HL-60/S4 treated with phorbol 12-myristate 13-acetate at 8.2 ng/mL for 4 days and 3 days (cell line): Measurements from ENCODE around the gene OR2T5.
"Not testable (repeated sequence)": the region's sequence is repeated elsewhere in the genome, so short reads cannot be mapped to it uniquely, and the experiment has no call there.

Source experiments
- in situ Hi-C: fragments of 300-500 bp; cut with MboI; formaldehyde crosslinking; loops from 2 replicates; pipeline ENCODE4 v1.15.0; 2022; ENCODE audit warnings: low sequenced_read_pairs

Gene OR2T5

GRCh38 chr1:248488289-248488688 is at the start of gene OR2T5:
Gene OR2T5, plus strand, starts transcription at chr1:248488589. Its CDS starts 0 bp downstream, at chr1:248488589.
- in situ Hi-C loops: not testable (repeated sequence)

- in situ Hi-C loops: not testable (repeated sequence)
Observed at GRCh38 chr1:248438668-248439067, 49.7 kb upstream of the OR2T5 start.

- in situ Hi-C loops: not testable (repeated sequence)
Observed at GRCh38 chr1:248439283-248439682, 49.1 kb upstream of the OR2T5 start.

- in situ Hi-C loops: loop anchor here (10.0 kb wide), 1 partner anchor 212 kb away; the partner anchor contains the start of gene OR2T27
Observed at GRCh38 chr1:248442500-248443277, 45.7 kb upstream of the OR2T5 start.

- in situ Hi-C loops: loop anchor here (10.0 kb wide), 1 partner anchor 210 kb away; the partner anchor contains the start of gene OR2T27
Observed at GRCh38 chr1:248444603-248445002, 43.8 kb upstream of the OR2T5 start.

- in situ Hi-C loops: loop anchor here (10.0 kb wide), 1 partner anchor 209 kb away; the partner anchor contains the start of gene OR2T27
Observed at GRCh38 chr1:248445399-248445798, 43.0 kb upstream of the OR2T5 start, which contains the start of gene OR2T2. Gene OR2T2, plus strand, starts transcription at chr1:248445637. Its CDS starts 7,161 bp downstream, at chr1:248452798.

GRCh38 chr1:248448409-248449074 is 39.8 kb upstream of the OR2T5 start:
- in situ Hi-C loops: loop anchor here (10.0 kb wide), 1 partner anchor 206 kb away; the partner anchor contains the start of gene OR2T27

- in situ Hi-C loops: loop anchor here (10.0 kb wide), 1 partner anchor 205 kb away; the partner anchor contains the start of gene OR2T27
Observed at GRCh38 chr1:248449821-248450465, 38.4 kb upstream of the OR2T5 start.

GRCh38 chr1:248450466-248451145 is 37.8 kb upstream of the OR2T5 start:
- in situ Hi-C loops: not testable (repeated sequence)

GRCh38 chr1:248453619-248454018 is 34.8 kb upstream of the OR2T5 start:
- in situ Hi-C loops: not testable (repeated sequence)

GRCh38 chr1:248455045-248455444 is 33.3 kb upstream of the OR2T5 start:
- in situ Hi-C loops: not testable (repeated sequence)

- in situ Hi-C loops: not testable (repeated sequence)
Observed at GRCh38 chr1:248456635-248457034, 31.8 kb upstream of the OR2T5 start.

GRCh38 chr1:248459117-248459516 is 29.3 kb upstream of the OR2T5 start:
- in situ Hi-C loops: not testable (repeated sequence)

GRCh38 chr1:248471154-248471553 is 17.2 kb upstream of the OR2T5 start:
- in situ Hi-C loops: no loop called here

GRCh38 chr1:248472111-248472510 is 16.3 kb upstream of the OR2T5 start:
- in situ Hi-C loops: not testable (repeated sequence)

- in situ Hi-C loops: not testable (repeated sequence)
Observed at GRCh38 chr1:248473051-248473450, 15.3 kb upstream of the OR2T5 start, which contains the start of gene OR2T3. Gene OR2T3, plus strand, starts transcription at chr1:248473351. Its CDS starts 0 bp downstream, at chr1:248473351.

- in situ Hi-C loops: not testable (repeated sequence)
Observed at GRCh38 chr1:248475660-248476059, 12.7 kb upstream of the OR2T5 start.

- in situ Hi-C loops: not testable (repeated sequence)
Observed at GRCh38 chr1:248481686-248482579, 6.5 kb upstream of the OR2T5 start.

GRCh38 chr1:248496661-248497060 is 8.3 kb downstream of the OR2T5 start:
- in situ Hi-C loops: not testable (repeated sequence)
